Glutamatergic neuron (in vitro differentiated cells): ENCODE results near the gene NRGN. TPM values are rescaled to one million over a fixed set of nuclear protein-coding genes. Genes with fewer than 3 reads are reported as not detected.

ENCODE experiments used
- DNase-seq: peaks from one replicate; pipeline ENCODE4 v3.0.0; 2022
- H3K27ac Mint-ChIP-seq: one replicate; pipeline ENCODE4 v1.8.0; 2020; ENCODE audit warnings: mild to moderate bottlenecking, mixed read lengths, inconsistent platforms; ENCODE audit not compliant: unreplicated experiment
- H3K27me3 Mint-ChIP-seq: one replicate; pipeline ENCODE4 v1.8.0; 2020; ENCODE audit warnings: mild to moderate bottlenecking, moderate library complexity, mixed read lengths, inconsistent platforms; ENCODE audit not compliant: unreplicated experiment
- H3K36me3 Mint-ChIP-seq: one replicate; pipeline ENCODE4 v1.8.0; 2020; ENCODE audit warnings: mild to moderate bottlenecking, mixed read lengths, inconsistent platforms; ENCODE audit not compliant: unreplicated experiment
- H3K4me1 Mint-ChIP-seq: one replicate; pipeline ENCODE4 v1.8.0; 2020; ENCODE audit warnings: mild to moderate bottlenecking, low read depth, mixed read lengths, inconsistent platforms; ENCODE audit not compliant: unreplicated experiment
- H3K4me3 Mint-ChIP-seq: one replicate; pipeline ENCODE4 v1.8.0; 2020; ENCODE audit warnings: mild to moderate bottlenecking, mixed read lengths, inconsistent platforms; ENCODE audit not compliant: unreplicated experiment
- H3K9me3 Mint-ChIP-seq: one replicate; pipeline ENCODE4 v1.8.0; 2020; ENCODE audit warnings: mild to moderate bottlenecking, moderate library complexity, mixed read lengths, inconsistent platforms; ENCODE audit not compliant: unreplicated experiment
- total RNA-seq: library from RNA; stranded (reverse); fragmentation: NEBNext Ultra II Directional; extraction: Animal tissue kit (Norgen Biotek cat#: 25700); gene quantifications from one replicate; pipeline ENCODE4 v1.2.1, GENCODE V29; 2021; ENCODE audit not compliant: unreplicated experiment
- TF ChIP-seq, protein P1 (sequence below): fragments of 200-600 bp; sonication (generic); IDR thresholded peaks from one replicate; pipeline ENCODE4 v1.5.0; 2021; ENCODE audit not compliant: partially characterized antibody, unreplicated experiment

NRGN gene
- total RNA-seq, 1 donor from 2014 or later, result 28.9 TPM

DNA sequence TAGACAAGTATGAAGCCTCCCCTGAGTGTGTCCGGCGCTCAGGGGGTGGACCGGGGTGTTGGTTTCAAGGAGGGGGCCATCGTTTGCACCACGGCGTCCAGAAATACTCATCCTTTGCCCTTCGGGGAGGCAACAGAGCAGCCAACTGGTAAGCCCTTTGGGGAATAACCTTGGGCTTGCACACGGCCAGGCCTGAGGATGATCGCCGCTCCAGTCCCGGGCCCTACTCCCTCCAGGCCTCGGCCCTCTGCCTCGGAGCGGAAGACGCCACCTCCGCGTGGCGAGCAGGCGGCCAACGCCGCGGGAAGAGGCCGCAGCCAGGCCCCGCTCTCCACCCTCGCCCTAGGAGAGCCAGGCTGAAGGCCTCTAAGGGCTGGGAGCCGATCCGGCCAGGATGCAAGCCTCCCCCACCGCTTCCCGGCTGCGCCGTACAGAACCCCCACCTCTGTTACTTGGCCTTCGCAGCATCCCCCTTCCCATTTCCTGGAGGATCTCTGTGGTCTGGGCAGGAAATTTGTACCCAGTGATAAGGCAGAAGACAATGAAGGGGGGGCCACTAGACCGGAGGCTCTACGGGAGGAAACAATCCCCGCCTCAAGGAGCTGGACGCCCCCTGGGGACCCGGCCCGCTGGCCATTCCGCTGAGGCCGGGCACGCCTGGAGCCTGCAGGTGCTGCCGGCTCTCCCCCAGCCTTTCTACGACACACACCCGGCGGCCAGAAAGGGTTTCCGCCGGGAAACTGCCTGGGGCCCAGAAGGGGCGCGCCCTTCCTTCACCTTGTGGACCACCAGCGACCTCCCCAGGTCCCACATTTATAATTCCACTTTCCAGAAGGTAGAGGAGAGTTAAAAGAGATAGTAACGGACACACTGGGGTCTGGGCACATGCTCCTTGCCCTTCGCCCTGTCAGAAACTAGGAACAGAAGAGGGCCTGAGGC is 19.8 kb downstream of the NRGN start:
- Mint-ChIP-seq H3K4me1 (peaks cover 12% of the 10 kb centered on the region), H3K4me3 (peak overlapping the region; percentile 91), H3K9me3 (peaks cover 3% of the 10 kb centered on the region), H3K27ac (no peak overlapping the region), H3K27me3 (peaks cover 44% of the 10 kb centered on the region), H3K36me3 (no peaks in the 10 kb centered on the region)
- peak; percentile 54 for DNase-seq
- TF ChIP-seq, protein P1, sequence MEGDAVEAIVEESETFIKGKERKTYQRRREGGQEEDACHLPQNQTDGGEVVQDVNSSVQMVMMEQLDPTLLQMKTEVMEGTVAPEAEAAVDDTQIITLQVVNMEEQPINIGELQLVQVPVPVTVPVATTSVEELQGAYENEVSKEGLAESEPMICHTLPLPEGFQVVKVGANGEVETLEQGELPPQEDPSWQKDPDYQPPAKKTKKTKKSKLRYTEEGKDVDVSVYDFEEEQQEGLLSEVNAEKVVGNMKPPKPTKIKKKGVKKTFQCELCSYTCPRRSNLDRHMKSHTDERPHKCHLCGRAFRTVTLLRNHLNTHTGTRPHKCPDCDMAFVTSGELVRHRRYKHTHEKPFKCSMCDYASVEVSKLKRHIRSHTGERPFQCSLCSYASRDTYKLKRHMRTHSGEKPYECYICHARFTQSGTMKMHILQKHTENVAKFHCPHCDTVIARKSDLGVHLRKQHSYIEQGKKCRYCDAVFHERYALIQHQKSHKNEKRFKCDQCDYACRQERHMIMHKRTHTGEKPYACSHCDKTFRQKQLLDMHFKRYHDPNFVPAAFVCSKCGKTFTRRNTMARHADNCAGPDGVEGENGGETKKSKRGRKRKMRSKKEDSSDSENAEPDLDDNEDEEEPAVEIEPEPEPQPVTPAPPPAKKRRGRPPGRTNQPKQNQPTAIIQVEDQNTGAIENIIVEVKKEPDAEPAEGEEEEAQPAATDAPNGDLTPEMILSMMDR, result no peak

DNA sequence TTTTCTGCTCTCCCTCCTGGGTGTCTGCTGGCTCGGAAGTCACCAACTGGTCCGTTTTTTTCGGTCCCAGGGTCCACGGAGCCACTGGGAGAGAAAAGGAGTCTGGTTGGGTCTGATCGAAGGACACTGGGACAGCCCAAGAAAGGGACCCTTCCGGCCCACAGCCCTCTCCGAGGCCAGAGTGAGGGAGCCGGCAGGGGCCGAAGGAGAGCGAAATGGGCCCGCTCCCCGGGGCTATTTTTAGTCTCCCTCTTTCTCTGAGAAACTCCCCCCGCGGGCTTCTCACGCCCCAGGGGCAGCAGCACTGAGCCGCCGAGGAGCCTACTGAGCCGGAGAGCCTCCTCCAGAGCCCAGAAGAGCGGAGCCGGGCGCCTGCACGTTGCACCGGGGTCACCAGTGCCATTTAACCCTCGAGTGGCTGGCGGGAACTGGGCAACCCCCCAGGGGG is 20.5 kb downstream of the NRGN start:
- H3K27me3 Mint-ChIP-seq, result peaks cover 40% of the 10 kb centered on the region

DNA sequence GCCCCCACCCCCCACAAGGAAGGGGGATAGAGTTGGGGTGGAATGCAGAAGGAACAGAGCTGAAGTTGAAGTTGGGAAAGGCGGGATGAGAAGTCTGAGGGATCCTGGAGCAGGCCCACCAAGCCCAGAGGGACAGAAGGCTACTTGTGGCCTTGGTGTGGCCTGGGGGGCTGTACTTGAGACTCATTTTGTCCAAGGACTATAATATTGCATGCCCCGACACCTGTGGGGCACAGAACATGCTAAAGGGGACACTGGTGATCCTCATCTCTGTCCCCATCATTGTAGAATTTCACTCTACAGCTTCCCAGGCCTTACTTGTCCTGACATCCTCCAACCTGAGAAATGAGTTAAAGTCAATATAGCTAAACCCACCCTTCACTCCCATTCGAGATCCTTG is 21.1 kb downstream of the NRGN start:
- DNase-seq, result no peak
- Mint-ChIP-seq H3K36me3 (no peaks in the 10 kb centered on the region), H3K4me1 (peaks cover 8% of the 10 kb centered on the region), H3K27ac (no peak overlapping the region), H3K27me3 (peaks cover 40% of the 10 kb centered on the region), H3K9me3 (no peaks in the 10 kb centered on the region), H3K4me3 (no peak overlapping the region)
- TF ChIP-seq, protein P1, result no peak

More for the DNA sequence above, 20.5 kb downstream of the NRGN start:
- TF ChIP-seq, protein P1, result no peak
- no peaks in the 10 kb centered on the region for H3K9me3 Mint-ChIP-seq
- no peak overlapping the region for H3K27ac Mint-ChIP-seq
- DNase-seq, result peak; percentile 24
- H3K4me1 Mint-ChIP-seq, result peaks cover 8% of the 10 kb centered on the region
- no peaks in the 10 kb centered on the region for H3K36me3 Mint-ChIP-seq
- peak overlapping the region; percentile 77 for H3K4me3 Mint-ChIP-seq

DNA sequence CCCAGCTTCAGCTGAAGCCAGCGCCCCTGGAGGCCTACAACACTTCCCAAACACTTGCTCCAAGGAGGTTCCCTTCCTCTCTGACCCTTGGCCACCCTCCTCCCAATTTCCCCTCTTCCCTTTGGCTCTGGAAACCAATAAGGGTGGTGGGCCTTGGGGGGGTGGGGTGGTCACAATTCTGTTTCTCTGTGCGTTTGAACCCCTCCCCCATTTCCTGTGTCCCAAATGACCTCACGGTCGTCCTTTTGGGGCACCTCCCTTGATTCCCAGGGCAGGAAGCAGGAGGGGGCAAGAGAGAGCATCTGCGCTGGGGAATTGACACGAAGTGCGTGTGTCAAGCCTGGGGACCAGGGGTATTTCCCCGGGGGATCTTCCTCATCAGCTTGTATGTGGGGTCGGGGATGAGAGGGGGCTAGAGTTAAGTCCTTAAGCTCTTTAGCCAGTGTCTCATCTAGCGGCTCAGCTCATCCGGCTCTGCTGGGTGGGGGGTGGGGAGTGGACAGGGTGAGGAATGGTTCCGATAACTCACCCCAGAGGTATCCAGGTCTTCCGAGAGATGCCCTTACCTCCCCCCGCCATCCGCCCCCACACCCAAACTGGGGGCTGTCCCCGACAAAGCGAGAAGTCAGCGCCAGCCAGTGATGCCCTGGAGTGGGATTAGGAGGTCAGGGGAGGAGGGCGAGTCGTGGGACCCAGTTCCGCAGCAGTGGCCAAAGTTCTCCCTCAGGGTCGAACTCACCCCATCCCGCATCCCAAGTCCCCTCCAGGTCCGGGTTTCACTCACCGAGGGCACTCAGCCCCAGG is 21.8 kb downstream of the NRGN start:
- TF ChIP-seq, protein P1, result no peak
- Mint-ChIP-seq H3K27ac (no peak overlapping the region), H3K4me1 (peaks cover 8% of the 10 kb centered on the region), H3K4me3 (peak overlapping the region; percentile 20), H3K27me3 (peaks cover 35% of the 10 kb centered on the region), H3K9me3 (no peaks in the 10 kb centered on the region), H3K36me3 (no peaks in the 10 kb centered on the region)
- DNase-seq, result no peak
